C4-2B (cell line): Measurements from ENCODE around the gene SNRNP70.

Experiments
- H3K27ac ChIP-seq: fragments of 450-650 bp; 2 replicates; pipeline ENCODE4 v1.5.1; 2017
- CTCF ChIP-seq: fragments of 450-650 bp; conservative IDR thresholded peaks from 2 replicates; pipeline ENCODE4 v1.5.1; 2017; ENCODE audit warnings: mild to moderate bottlenecking
- ZFX ChIP-seq: fragments of 450-650 bp; IDR thresholded peaks from 2 replicates; pipeline ENCODE4 v1.6.1; 2017

Gene SNRNP70

GRCh38 chr19:49101160-49101559 is 15.9 kb downstream of the SNRNP70 start:
- TF ChIP-seq ZFX, result no peak
- no peak for TF ChIP-seq CTCF
- no peak overlapping the region for H3K27ac ChIP-seq

DNA sequence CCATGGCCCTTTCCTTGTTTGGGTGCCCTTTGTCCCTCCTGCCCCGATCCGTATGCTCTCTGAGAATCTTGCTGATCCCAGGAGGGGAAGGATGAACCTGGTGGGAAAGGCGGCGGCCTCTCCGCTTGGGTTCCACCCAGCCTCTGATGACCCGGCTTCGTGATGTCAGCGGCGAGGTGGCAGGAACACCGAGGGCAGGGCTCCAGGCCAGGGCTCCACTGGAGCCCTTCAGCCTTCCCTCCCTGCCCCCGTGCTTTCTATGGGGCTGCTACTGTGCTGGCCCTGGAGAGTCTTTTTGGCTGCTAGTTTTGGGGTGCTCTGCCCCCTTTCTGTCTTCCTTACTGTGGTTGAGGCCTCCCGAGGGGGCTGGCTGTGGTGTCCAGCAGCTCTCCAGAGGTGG is 17.1 kb downstream of the SNRNP70 start:
- TF ChIP-seq CTCF (no peak), ZFX (no peak)
- no peak overlapping the region for H3K27ac ChIP-seq

- H3K27ac ChIP-seq, result no peak overlapping the region
- TF ChIP-seq CTCF (no peak), ZFX (no peak)
Measured at GRCh38 chr19:49103331-49104085, 18.3 kb downstream of the SNRNP70 start.

GRCh38 chr19:49104229-49104864 is 19.1 kb downstream of the SNRNP70 start:
- TF ChIP-seq ZFX (no peak), CTCF (no peak)
- H3K27ac ChIP-seq, result no peak overlapping the region

DNA sequence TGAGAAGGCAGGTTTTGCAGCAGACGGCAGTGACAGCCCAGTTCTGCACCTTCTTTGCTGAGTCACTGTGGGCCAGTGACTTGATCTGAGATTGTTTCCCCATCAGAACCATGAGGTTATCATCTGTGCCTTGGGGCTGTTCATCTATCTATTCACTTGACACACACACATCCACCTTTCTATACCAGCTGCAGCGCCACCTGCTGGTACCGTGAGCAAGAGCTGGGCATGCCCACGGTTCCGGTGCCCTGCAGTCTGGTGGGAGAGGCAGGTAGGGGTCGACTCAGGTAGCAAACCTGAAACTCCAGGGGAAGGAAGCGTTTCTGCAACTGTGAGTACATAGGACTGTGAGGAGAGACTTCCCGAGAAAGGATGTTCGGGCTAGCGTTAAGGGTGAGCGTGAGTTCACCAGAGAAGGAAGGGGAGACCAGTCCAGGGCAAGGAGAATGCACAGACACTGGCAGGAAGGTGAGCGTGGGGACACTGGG is 21.4 kb downstream of the SNRNP70 start:
- H3K27ac ChIP-seq, result no peak overlapping the region

DNA sequence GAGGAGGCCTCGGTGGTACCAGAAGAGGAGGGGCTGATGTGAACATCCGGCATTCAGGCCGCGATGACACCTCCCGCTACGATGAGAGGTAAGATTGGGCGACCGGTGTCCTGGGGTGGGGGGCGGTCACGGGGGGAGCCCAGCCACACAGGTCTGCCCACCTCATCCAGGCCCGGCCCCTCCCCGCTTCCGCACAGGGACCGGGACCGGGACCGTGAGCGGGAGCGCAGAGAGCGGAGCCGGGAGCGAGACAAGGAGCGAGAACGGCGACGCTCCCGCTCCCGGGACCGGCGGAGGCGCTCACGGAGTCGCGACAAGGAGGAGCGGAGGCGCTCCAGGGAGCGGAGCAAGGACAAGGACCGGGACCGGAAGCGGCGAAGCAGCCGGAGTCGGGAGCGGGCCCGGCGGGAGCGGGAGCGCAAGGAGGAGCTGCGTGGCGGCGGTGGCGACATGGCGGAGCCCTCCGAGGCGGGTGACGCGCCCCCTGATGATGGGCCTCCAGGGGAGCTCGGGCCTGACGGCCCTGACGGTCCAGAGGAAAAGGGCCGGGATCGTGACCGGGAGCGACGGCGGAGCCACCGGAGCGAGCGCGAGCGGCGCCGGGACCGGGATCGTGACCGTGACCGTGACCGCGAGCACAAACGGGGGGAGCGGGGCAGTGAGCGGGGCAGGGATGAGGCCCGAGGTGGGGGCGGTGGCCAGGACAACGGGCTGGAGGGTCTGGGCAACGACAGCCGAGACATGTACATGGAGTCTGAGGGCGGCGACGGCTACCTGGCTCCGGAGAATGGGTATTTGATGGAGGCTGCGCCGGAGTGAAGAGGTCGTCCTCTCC is 22.6 kb downstream of the SNRNP70 start:
- TF ChIP-seq ZFX, result no peak
- H3K27ac ChIP-seq, result no peak overlapping the region

More for the DNA sequence above, 21.4 kb downstream of the SNRNP70 start:
- TF ChIP-seq CTCF (peak; percentile 82), ZFX (no peak)

DNA sequence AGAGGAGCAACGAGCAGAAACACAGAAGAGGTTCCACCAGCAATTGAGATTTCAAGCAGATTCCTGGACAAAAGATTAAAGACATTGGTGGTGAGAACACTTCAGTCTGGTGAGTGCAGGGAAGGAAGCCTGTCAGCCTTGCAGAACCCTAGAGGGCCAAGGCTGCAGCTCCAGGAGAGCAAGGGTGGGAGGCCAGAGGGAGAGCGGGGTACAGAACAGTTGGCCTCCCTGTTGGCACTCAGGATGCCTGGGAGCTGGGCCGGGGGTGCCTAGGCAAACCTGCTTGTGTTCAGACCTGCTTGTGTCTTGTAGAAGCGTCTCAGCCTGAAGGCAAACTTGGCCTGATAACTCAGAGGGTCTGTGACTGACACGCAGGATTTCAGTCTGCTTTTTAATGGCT is 23.8 kb downstream of the SNRNP70 start:
- TF ChIP-seq CTCF (no peak), ZFX (no peak)
- no peak overlapping the region for H3K27ac ChIP-seq
